Testis (tissue), 2 donors: ENCODE results near the gene FOXL1.

Experiments
- CTCF ChIP-seq, 3 experiments: fragments of 450-650 bp in 2 of 3; fragments of 200-600 bp in 1 of 3; sonication (generic) in 1 of 3; IDR thresholded peaks; one replicate each; pipeline ENCODE4 v1.5.1; 2016 to 2019; ENCODE audit warnings: antibody characterized with exemption in 3 of 3, mild to moderate bottlenecking in 2 of 3, moderate library complexity in 1 of 3
- POLR2A ChIP-seq: fragments of 450-650 bp; IDR thresholded peaks from one replicate; pipeline ENCODE4 v1.6.1; 2017; ENCODE audit warnings: antibody characterized with exemption, mild to moderate bottlenecking, moderate library complexity

- no peak for TF ChIP-seq CTCF (IDR thresholded peaks at IDR 0.05)
- no peak for TF ChIP-seq POLR2A
Observed at GRCh38 chr16:86605950-86606349, 27.6 kb downstream of the FOXL1 start.
